HepG2 (cell line): ENCODE data around the gene KCTD1. TPM values are rescaled to one million over a fixed set of nuclear protein-coding genes. Genes with fewer than 3 reads are reported as not detected.
A peak's percentile ranks its signal among the peaks of the same experiment; 100 is the strongest.

Experiments
- ATAC-seq: fragments of 200-7000 bp; cut with Tn5 transposase; 3 replicates; pipeline ENCODE4 v1.9.1; 2020; ENCODE audit warnings: mild to moderate bottlenecking, moderate library complexity
- BruUV-seq: library from RNA; stranded (reverse); fragments of 400-500 nt; replicated peaks from 2 replicates; lab custom pipeline; 2021; lab: Mats Ljungman, UMichigan
- CTCF ChIA-PET: fragments of 300-600 bp; formaldehyde crosslinking; extraction: SDS; loops from one replicate; lab custom pipeline; 2021; ENCODE audit warnings: low total read pairs, inconsistent platforms, low intra/inter-chr PET ratio; lab: Yijun Ruan, JAX
- POLR2A ChIA-PET: fragments of 350-600 bp; sonication (Branson Sonifier 250); formaldehyde crosslinking; loops from one replicate; lab custom pipeline; 2020; ENCODE audit warnings: antibody characterized with exemption, inconsistent platforms; lab: Yijun Ruan, JAX
- DNase-seq: peaks from one replicate; pipeline ENCODE4 v3.0.0-alpha.2; 2015; ENCODE audit warnings: low spot score
- FAIRE-seq: peaks from 3 replicates; lab custom pipeline; 2011; peaks lifted over from hg19 to GRCh38; lab: Jason Lieb, UNC
- H2AFZ ChIP-seq: one replicate; pipeline ENCODE4 v1.6.1; 2011; ENCODE audit warnings: low read length, inconsistent platforms
- H3K27ac ChIP-seq: fragments of 300-600 bp; 3 replicates; pipeline ENCODE4 v1.8.0; 2011; ENCODE audit warnings: mixed run types, mild to moderate bottlenecking, mixed read lengths, low read length, inconsistent platforms; ENCODE audit not compliant: insufficient read depth; ENCODE audit errors: extremely low read length
- H3K27me3 ChIP-seq, 2 experiments: fragments of 200-600 bp in 1 of 2; 2 replicates in 1 of 2; 3 replicates in 1 of 2; pipeline versions ENCODE4 v1.6.0 to v1.8.0; 2011; ENCODE audit warnings: low read length in 2 of 2, mild to moderate bottlenecking in 2 of 2, moderate library complexity in 2 of 2, inconsistent platforms in 1 of 2; ENCODE audit not compliant: insufficient read depth in 2 of 2, control insufficient read depth in 1 of 2
- H3K36me3 ChIP-seq, 2 experiments: fragments of 200-600 bp in 1 of 2; replicated peaks in 1 of 2; 2 replicates in 1 of 2; 3 replicates in 1 of 2; pipeline versions ENCODE4 v1.5.1 to v1.8.0; 2011; ENCODE audit warnings: low read length in 2 of 2, inconsistent platforms in 1 of 2; ENCODE audit not compliant: insufficient read depth in 2 of 2, control insufficient read depth in 1 of 2
- H3K4me1 ChIP-seq: 2 replicates; pipeline ENCODE4 v1.5.1; 2012; ENCODE audit warnings: low read length, inconsistent platforms; ENCODE audit not compliant: insufficient read depth
- H3K4me2 ChIP-seq: 2 replicates; pipeline ENCODE4 v1.6.0; 2011; ENCODE audit warnings: low read depth, low read length, inconsistent platforms
- H3K4me3 ChIP-seq, 3 experiments: fragments of 200-600 bp in 1 of 3; sonication (generic), shearing (Covaris generic) in 1 of 3; replicated peaks in 1 of 3; 2 replicates each; pipeline ENCODE4 v1.5.1; 2011 to 2016; ENCODE audit warnings: low read length in 3 of 3, inconsistent platforms in 2 of 3, low read depth in 2 of 3, mild to moderate bottlenecking in 2 of 3, control low read depth in 1 of 3, mixed read lengths in 1 of 3; ENCODE audit not compliant: insufficient read depth in 1 of 3
- H3K79me2 ChIP-seq: one replicate; pipeline ENCODE4 v1.6.1; 2011; ENCODE audit warnings: low read length, inconsistent platforms; ENCODE audit not compliant: insufficient read depth
- H3K9ac ChIP-seq: 2 replicates; pipeline ENCODE4 v1.6.0; 2011; ENCODE audit warnings: mild to moderate bottlenecking, low read depth, low read length, inconsistent platforms; ENCODE audit not compliant: insufficient read depth
- H3K9me3 ChIP-seq: 2 replicates; pipeline ENCODE4 v1.5.1; 2012; ENCODE audit warnings: mild to moderate bottlenecking, low read length
- H4K20me1 ChIP-seq: 2 replicates; pipeline ENCODE4 v1.6.0; 2011; ENCODE audit warnings: inconsistent platforms, mild to moderate bottlenecking, low read length, moderate library complexity; ENCODE audit not compliant: insufficient read depth
- ARID5B ChIP-seq: IDR thresholded peaks from 2 replicates; pipeline ENCODE4 v1.4.0; 2020; ENCODE audit warnings: mild to moderate bottlenecking, missing genetic modification reagents
- CREM ChIP-seq, 2 experiments: sonication (generic) in 1 of 2; formaldehyde crosslinking in 1 of 2; IDR thresholded peaks; 2 replicates each; pipeline versions ENCODE4 v1.4.0 to v1.6.1; 2016 to 2020; ENCODE audit warnings: antibody characterized with exemption in 1 of 2, mild to moderate bottlenecking in 1 of 2, missing genetic modification reagents in 1 of 2
- FOSL2 ChIP-seq: sonication (generic); formaldehyde crosslinking; IDR thresholded peaks from 2 replicates; pipeline ENCODE4 v1.4.0; 2020; ENCODE audit warnings: missing genetic modification reagents
- IRF2 ChIP-seq: IDR thresholded peaks from 2 replicates; pipeline ENCODE4 v1.6.1; 2018; ENCODE audit warnings: missing genetic modification reagents, missing compliant biosample characterization
- KLF15 ChIP-seq: sonication (generic); formaldehyde crosslinking; IDR thresholded peaks from 2 replicates; pipeline ENCODE4 v1.8.1; 2023; ENCODE audit warnings: borderline replicate concordance, mild to moderate bottlenecking, inconsistent platforms, missing genetic modification reagents, mixed read lengths
- MEIS2 ChIP-seq: sonication (generic); formaldehyde crosslinking; IDR thresholded peaks from 2 replicates; pipeline ENCODE4 v1.9.0; 2021; ENCODE audit warnings: mild to moderate bottlenecking, missing genetic modification reagents
- PLRG1 ChIP-seq: fragments of 450-650 bp; conservative IDR thresholded peaks from 2 replicates; pipeline ENCODE4 v1.6.1; 2016
- RFX3 ChIP-seq: IDR thresholded peaks from 2 replicates; pipeline ENCODE4 v1.6.1; 2016; ENCODE audit warnings: missing biosample characterization, missing genetic modification reagents
- ZBTB26 ChIP-seq: IDR thresholded peaks from 2 replicates; pipeline ENCODE4 v1.6.1; 2016; ENCODE audit warnings: missing compliant biosample characterization, missing genetic modification reagents, borderline replicate concordance
- ZMYM3 ChIP-seq: sonication (generic); formaldehyde crosslinking; IDR thresholded peaks from 2 replicates; pipeline ENCODE4 v1.5.1; 2020; ENCODE audit warnings: mild to moderate bottlenecking, missing genetic modification reagents
- ZMYM4 ChIP-seq: sonication (generic); formaldehyde crosslinking; IDR thresholded peaks from 2 replicates; pipeline ENCODE4 v1.8.1; 2023; ENCODE audit warnings: mild to moderate bottlenecking, missing genetic modification reagents
- ZNF333 ChIP-seq: sonication (generic); formaldehyde crosslinking; IDR thresholded peaks from 2 replicates; pipeline ENCODE4 v1.4.0; 2020; ENCODE audit warnings: mild to moderate bottlenecking, missing genetic modification reagents, borderline replicate concordance
- ZNF674 ChIP-seq: sonication (generic); formaldehyde crosslinking; IDR thresholded peaks from 2 replicates; pipeline ENCODE4 v1.5.0; 2020; ENCODE audit warnings: low read depth, mild to moderate bottlenecking, missing genetic modification reagents
- WGBS: methylation state at CpG from one replicate; pipeline ENCODE4 v1.1.6; 2017; ENCODE audit warnings: low lambda C conversion rate; 5-methylcytosine and 5-hydroxymethylcytosine counted together
- in situ Hi-C: cut with HindIII; loops from 2 replicates; pipeline ENCODE4 v1.10.0; 2017; ENCODE audit warnings: low pct_unique_long_range_greater_than_20kb; ENCODE audit not compliant: extremely low pct_ligation_motif_present
- intact Hi-C: fragments of 100-400 bp; cut with micrococcal nuclease; formaldehyde crosslinking; loops from one replicate; pipeline ENCODE4 v1.10.0; 2022; ENCODE audit not compliant: unreplicated experiment
- polyA plus RNA-seq, 8 experiments: library from polyadenylated mRNA; depleted of rRNA in 3 of 8; stranded (reverse) in 7 of 8; unstranded in 1 of 8; fragments of >200 nt; fragmentation: Illumina TruSeq in 4 of 8; extraction: Trizol in 4 of 8; gene quantifications; 2 replicates each; pipeline versions ENCODE4 v1.2.1 to v1.2.3, GENCODE V29; 2011 to 2016; ENCODE audit warnings: low read depth in 4 of 8, missing spikeins in 1 of 8, mixed read lengths in 1 of 8; ENCODE audit not compliant: insufficient read depth in 1 of 8
- total RNA-seq, 5 experiments: library from RNA; depleted of rRNA; stranded (reverse); fragments of >200 nt; fragmentation: Illumina TruSeq; extraction: Trizol; gene quantifications; 2 replicates each; pipeline ENCODE4 v1.2.3, GENCODE V29; 2016; ENCODE audit warnings: low read depth in 1 of 5

The KCTD1 gene
- total and polyA plus RNA-seq, 2 of the 13 experiments (the other 11 are each of a cell fraction or from before 2014, with no cell fraction given) = 2.7 to 6.8 TPM

- in situ Hi-C loops = no loop called here
- BruUV-seq = no TSS peak
- Histone ChIP-seq H3K9ac (no peak overlapping the region), H3K4me2 (no peak overlapping the region), H3K27me3 (no peaks in the 10 kb centered on the region), H3K9me3 (no peaks in the 10 kb centered on the region), H3K4me3 (no peak overlapping the region), H3K79me2 (no peaks in the 10 kb centered on the region)
- POLR2A ChIA-PET = no interaction called here
- 93% methylated on average over 3 of the region's 3 CpGs for WGBS
- FAIRE-seq = no peak
- TF ChIP-seq FOSL2 (CRISPR knock-in tag) = 0 out of 2 replicates have a peak, but pooled peaks have one; percentile 12
- TF ChIP-seq RFX3 = no peak
- TF ChIP-seq, all 625 proteins: peak for 1
- Histone ChIP-seq H3K36me3 (0 out of 5 replicates have a peak, but pooled peaks cover 0 to 1% of the 10 kb centered on the region in 2 experiments), H2AFZ (no peak overlapping the region), H3K4me1 (peaks cover 50% of the 10 kb centered on the region), H4K20me1 (no peaks in the 10 kb centered on the region), H3K27ac (no peak overlapping the region)
- DNase-seq (no peak), ATAC-seq (no peak)
- CTCF ChIA-PET = no interaction called here
- intact Hi-C loops = no loop called here
Measured at GRCh38 chr18:26493021-26493420, 55.3 kb downstream of the KCTD1 start.

- peak; percentile 92 for DNase-seq
- POLR2A ChIA-PET = interaction anchor here (1.0 kb wide), 1 partner anchor 58 kb away, joined by 4 read pairs; no protein-coding TSS in a partner anchor
- H3K9ac ChIP-seq = peak overlapping the region; percentile 66
- no peak overlapping the region for H2AFZ ChIP-seq
- H3K4me2 ChIP-seq = peak overlapping the region; percentile 43
- FAIRE-seq = peak; percentile 82
- H3K27ac ChIP-seq = peak overlapping the region; percentile 92
- no TSS peak for BruUV-seq
- CTCF ChIA-PET = no interaction called here
- no peaks in the 10 kb centered on the region for H3K27me3 ChIP-seq
- H3K36me3 ChIP-seq = no peaks in the 10 kb centered on the region
- H3K79me2 ChIP-seq = no peaks in the 10 kb centered on the region
- no peaks in the 10 kb centered on the region for H4K20me1 ChIP-seq
- WGBS = 48% methylated on average over 6 of the region's 6 CpGs
- peak; percentile 97 for ATAC-seq
- no peak overlapping the region for H3K4me3 ChIP-seq
- in situ Hi-C loops = no loop called here
- peaks cover 64% of the 10 kb centered on the region for H3K4me1 ChIP-seq
- intact Hi-C loops = loop anchor here (2.0 kb wide), 1 partner anchor 23 kb away; no protein-coding TSS in a partner anchor
- no peaks in the 10 kb centered on the region for H3K9me3 ChIP-seq
- no peak for TF ChIP-seq ZNF674 (CRISPR knock-in tag)
- TF ChIP-seq ZNF333 (CRISPR knock-in tag) = no peak
- peak; percentile 79 for TF ChIP-seq IRF2 (CRISPR knock-in tag)
- no peak for TF ChIP-seq KLF15
- no peak for TF ChIP-seq PLRG1
- peak; percentile 63; the same call in 1 of the 2 replicates for TF ChIP-seq CREM (IDR thresholded peaks at IDR 0.05)
- no peak for TF ChIP-seq CREM (CRISPR knock-in tag; IDR thresholded peaks at IDR 0.05)
- peak; percentile 92 for TF ChIP-seq ZMYM4 (CRISPR knock-in tag)
- TF ChIP-seq MEIS2 (CRISPR knock-in tag) = peak; percentile 69
- peak; percentile 93 for TF ChIP-seq ARID5B (CRISPR knock-in tag)
- peak; percentile 86; the same call in 1 of the 2 replicates for TF ChIP-seq ZMYM3 (CRISPR knock-in tag)
- peak; percentile 14; the same call in 1 of the 2 replicates for TF ChIP-seq ZBTB26 (CRISPR knock-in tag)
Measured at GRCh38 chr18:26491194-26491816, 57.0 kb downstream of the KCTD1 start.
